Measurements from ENCODE around the gene DNMT1. TPM values are rescaled to one million over a fixed set of nuclear protein-coding genes. Genes with fewer than 3 reads are reported as not detected.

Gene DNMT1
- total and polyA plus RNA-seq, 3 donors from 2014 or later = 96.5 to 145 (median 103) TPM

GRCh38 chr19:10133596-10133995 lies 61.2 kb downstream of the DNMT1 start:
- Histone ChIP-seq H3K4me3 (no peak overlapping the region), H3K27me3 (no peaks in the 10 kb centered on the region), H3K9me3 (no peaks in the 10 kb centered on the region), H3K4me1 (no peaks in the 10 kb centered on the region), H3K36me3 (ENCODE audit: low read depth, missing control alignments) (no peaks in the 10 kb centered on the region), H3K27ac (no peak overlapping the region)
- intact Hi-C loops (cut with DNase I; ENCODE audit: low total_unique reads) = no loop called here
- TF ChIP-seq, protein P1, sequence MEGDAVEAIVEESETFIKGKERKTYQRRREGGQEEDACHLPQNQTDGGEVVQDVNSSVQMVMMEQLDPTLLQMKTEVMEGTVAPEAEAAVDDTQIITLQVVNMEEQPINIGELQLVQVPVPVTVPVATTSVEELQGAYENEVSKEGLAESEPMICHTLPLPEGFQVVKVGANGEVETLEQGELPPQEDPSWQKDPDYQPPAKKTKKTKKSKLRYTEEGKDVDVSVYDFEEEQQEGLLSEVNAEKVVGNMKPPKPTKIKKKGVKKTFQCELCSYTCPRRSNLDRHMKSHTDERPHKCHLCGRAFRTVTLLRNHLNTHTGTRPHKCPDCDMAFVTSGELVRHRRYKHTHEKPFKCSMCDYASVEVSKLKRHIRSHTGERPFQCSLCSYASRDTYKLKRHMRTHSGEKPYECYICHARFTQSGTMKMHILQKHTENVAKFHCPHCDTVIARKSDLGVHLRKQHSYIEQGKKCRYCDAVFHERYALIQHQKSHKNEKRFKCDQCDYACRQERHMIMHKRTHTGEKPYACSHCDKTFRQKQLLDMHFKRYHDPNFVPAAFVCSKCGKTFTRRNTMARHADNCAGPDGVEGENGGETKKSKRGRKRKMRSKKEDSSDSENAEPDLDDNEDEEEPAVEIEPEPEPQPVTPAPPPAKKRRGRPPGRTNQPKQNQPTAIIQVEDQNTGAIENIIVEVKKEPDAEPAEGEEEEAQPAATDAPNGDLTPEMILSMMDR (IDR thresholded peaks at IDR 0.05) = no peak
- TF ChIP-seq POLR2A (IDR thresholded peaks at IDR 0.05) = no peak
- WGBS, 2 donors = 86 to 92% methylated on average over 9 to 11 of the region's 11 CpGs
- DNase-seq = no peak

- intact Hi-C loops (cut with DNase I; ENCODE audit: low total_unique reads) = no loop called here
- no peaks in the 10 kb centered on the region for H3K36me3 ChIP-seq (ENCODE audit: low read depth, missing control alignments)
Measured at GRCh38 chr19:10132905-10133304, 61.8 kb downstream of the DNMT1 start.

GRCh38 chr19:10126213-10126639 lies 68.5 kb downstream of the DNMT1 start:
- 87 to 92% methylated on average over 4 of the region's 4 CpGs for WGBS, 2 donors
- intact Hi-C loops (cut with DNase I; ENCODE audit: low total_unique reads) = no loop called here
- Histone ChIP-seq H3K27me3 (no peaks in the 10 kb centered on the region), H3K36me3 (ENCODE audit: low read depth, missing control alignments) (no peaks in the 10 kb centered on the region), H3K27ac (peak overlapping the region in 1 of 2 donors; percentile 24), H3K9me3 (no peaks in the 10 kb centered on the region), H3K4me1 (no peaks in the 10 kb centered on the region), H3K4me3 (no peak overlapping the region)
- TF ChIP-seq, protein P1 (IDR thresholded peaks at IDR 0.05) = no peak
- no peak for TF ChIP-seq POLR2A (IDR thresholded peaks at IDR 0.05)
- DNase-seq = no peak

More at GRCh38 chr19:10132905-10133304, 61.8 kb downstream of the DNMT1 start:
- Histone ChIP-seq H3K9me3 (no peaks in the 10 kb centered on the region), H3K27ac (no peak overlapping the region), H3K4me3 (no peak overlapping the region), H3K4me1 (no peaks in the 10 kb centered on the region), H3K27me3 (no peaks in the 10 kb centered on the region)
- TF ChIP-seq POLR2A (IDR thresholded peaks at IDR 0.05) = no peak
- TF ChIP-seq, protein P1 (IDR thresholded peaks at IDR 0.05) = no peak
- WGBS, 2 donors = 89 to 95% methylated on average over 7 of the region's 7 CpGs
- DNase-seq = no peak

- TF ChIP-seq, protein P1 (IDR thresholded peaks at IDR 0.05) = no peak
- TF ChIP-seq POLR2A (IDR thresholded peaks at IDR 0.05) = no peak
- Histone ChIP-seq H3K27me3 (no peaks in the 10 kb centered on the region), H3K4me3 (no peak overlapping the region), H3K9me3 (no peaks in the 10 kb centered on the region), H3K27ac (no peak overlapping the region), H3K36me3 (ENCODE audit: low read depth, missing control alignments) (no peaks in the 10 kb centered on the region), H3K4me1 (no peaks in the 10 kb centered on the region)
- no peak for DNase-seq
- intact Hi-C loops (cut with DNase I; ENCODE audit: low total_unique reads) = no loop called here
- 94 to 96% methylated on average over 7 of the region's 7 CpGs for WGBS, 2 donors
Measured at GRCh38 chr19:10124429-10124828, 70.3 kb downstream of the DNMT1 start.

DNA sequence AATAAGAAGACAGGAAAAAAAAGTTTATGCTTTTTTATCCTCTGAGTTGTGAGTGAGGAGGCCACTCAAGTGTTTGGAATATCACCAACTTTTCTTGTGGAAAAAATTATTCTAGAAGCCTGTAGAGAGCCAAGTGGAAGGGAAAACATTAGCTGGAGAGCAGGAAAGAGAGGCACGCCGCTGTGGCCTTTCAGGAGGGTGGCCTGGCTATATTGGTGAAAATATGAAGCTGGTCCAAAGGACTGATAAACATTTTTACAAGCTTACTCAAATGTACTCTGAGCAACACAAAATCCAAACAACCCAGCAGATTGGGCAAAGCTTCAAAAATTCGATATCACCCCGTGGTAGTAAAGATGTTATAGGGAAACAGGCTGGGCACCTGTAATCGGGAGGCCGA lies 72.7 kb downstream of the DNMT1 start:
- Histone ChIP-seq H3K27me3 (no peaks in the 10 kb centered on the region), H3K27ac (peak overlapping the region in 1 of 2 donors; percentile 42), H3K9me3 (no peaks in the 10 kb centered on the region), H3K36me3 (ENCODE audit: low read depth, missing control alignments) (no peaks in the 10 kb centered on the region), H3K4me3 (no peak overlapping the region), H3K4me1 (peaks cover 8% of the 10 kb centered on the region)
- WGBS, 2 donors = 81 to 82% methylated on average over 6 of the region's 6 CpGs
- intact Hi-C loops (cut with DNase I; ENCODE audit: low total_unique reads) = no loop called here
- DNase-seq = no peak
- no peak for TF ChIP-seq POLR2A (IDR thresholded peaks at IDR 0.05)
- TF ChIP-seq, protein P1 (IDR thresholded peaks at IDR 0.05) = no peak

Data from testis (tissue), 3 donors.